Endothelial cell of umbilical vein (primary cell): ENCODE data around the gene CAMK2N1. TPM values are rescaled to one million over a fixed set of nuclear protein-coding genes. Genes with fewer than 3 reads are reported as not detected.

Experiments
- polyA plus RNA-seq, 4 experiments: library from polyadenylated mRNA; depleted of rRNA in 3 of 4; stranded (reverse) in 3 of 4; unstranded in 1 of 4; fragments of >200 nt; gene quantifications; 2 replicates each; pipeline versions ENCODE4 v1.2.1 to v1.2.3, GENCODE V29; 2011 to 2012; ENCODE audit warnings: missing spikeins in 1 of 4
- total RNA-seq: library from RNA; stranded (reverse); gene quantifications from 2 replicates; pipeline ENCODE4 v1.2.3, GENCODE V29; 2021

Gene CAMK2N1
- total and polyA plus RNA-seq, 2 donors (not counting 3 experiments of a cell fraction or from before 2014, with no cell fraction given): 3.3 to 18.3 TPM

Other genes starting within 250 kb of the CAMK2N1 start
- not detected in 2 replicates for gene VWA5B1, start 195.3 kb downstream of the CAMK2N1 start, total RNA-seq
- not detected in 2 replicates for gene VWA5B1, start 195.3 kb downstream of the CAMK2N1 start, polyA plus RNA-seq
- gene MUL1, start 21.9 kb upstream of the CAMK2N1 start, total RNA-seq: 23.9 and 28.3 TPM in 2 replicates
- 29.5 and 31.8 TPM in 2 replicates for gene MUL1, start 21.9 kb upstream of the CAMK2N1 start, polyA plus RNA-seq
- gene FAM43B, start 66.4 kb upstream of the CAMK2N1 start, total RNA-seq: not detected in 2 replicates
- not detected in 2 replicates for gene FAM43B, start 66.4 kb upstream of the CAMK2N1 start, polyA plus RNA-seq
- 0.35 TPM in 1 of 2 replicates, not detected in the other for gene CDA, start 102.9 kb upstream of the CAMK2N1 start, total RNA-seq
- gene CDA, start 102.9 kb upstream of the CAMK2N1 start, polyA plus RNA-seq: 1.2 and 1.9 TPM in 2 replicates
- 25.6 and 27.3 TPM in 2 replicates for gene PINK1, start 147.2 kb upstream of the CAMK2N1 start, total RNA-seq
- gene PINK1, start 147.2 kb upstream of the CAMK2N1 start, polyA plus RNA-seq: 27.2 and 27.9 TPM in 2 replicates
- gene DDOST, start 175.2 kb upstream of the CAMK2N1 start, total RNA-seq: 293 and 319 TPM in 2 replicates
- gene DDOST, start 175.2 kb upstream of the CAMK2N1 start, polyA plus RNA-seq: 487 and 533 TPM in 2 replicates
- gene KIF17, start 231.8 kb upstream of the CAMK2N1 start, total RNA-seq: 0.72 and 1.5 TPM in 2 replicates
- gene KIF17, start 231.8 kb upstream of the CAMK2N1 start, polyA plus RNA-seq: 1.1 and 1.3 TPM in 2 replicates
- gene SH2D5, start 246.5 kb upstream of the CAMK2N1 start, total RNA-seq: 1.0 and 2.4 TPM in 2 replicates
- 0.18 and 0.23 TPM in 2 replicates for gene SH2D5, start 246.5 kb upstream of the CAMK2N1 start, polyA plus RNA-seq